Gastrocnemius medialis (tissue), 4 donors: Measurements from ENCODE around the gene NUTM2G. TPM values are rescaled to one million over a fixed set of nuclear protein-coding genes. Genes with fewer than 3 reads are reported as not detected.
"Not testable (repeated sequence)": the region's sequence is repeated elsewhere in the genome, so short reads cannot be mapped to it uniquely, and the experiment has no call there.

Experiments
- ATAC-seq, 2 donors: fragments of 150-250 bp; one replicate each; pipeline ENCODE4 v1.9.1; 2016
- DNase-seq, 2 donors: peaks; one replicate each; pipeline ENCODE4 v3.0.0-alpha.2; 2019
- H3K27ac ChIP-seq, 4 donors: fragments of 200-600 bp; sonication (generic); 1 replicate in 1 of 4; 2 replicates in 3 of 4; pipeline ENCODE4 v1.5.1; 2016 to 2018; ENCODE audit warnings: mild to moderate bottlenecking in 2 of 4, moderate library complexity in 1 of 4
- H3K27me3 ChIP-seq, 3 donors: fragments of 200-600 bp; sonication (generic) in 2 of 3; 1 replicate in 1 of 3; 2 replicates in 2 of 3; pipeline versions ENCODE4 v1.5.1 to v1.6.0; 2016 to 2019; ENCODE audit warnings: mild to moderate bottlenecking in 1 of 3, moderate library complexity in 1 of 3
- H3K36me3 ChIP-seq, 2 donors: fragments of 200-600 bp; sonication (generic) in 1 of 2; one replicate each; pipeline ENCODE4 v1.5.1; 2017 to 2018
- H3K4me1 ChIP-seq, 2 donors: fragments of 200-600 bp; sonication (generic) in 1 of 2; one replicate each; pipeline ENCODE4 v1.5.1; 2016 to 2017; ENCODE audit warnings: mild to moderate bottlenecking in 2 of 2
- H3K4me3 ChIP-seq, 4 donors: fragments of 200-600 bp; sonication (generic) in 3 of 4; 1 replicate in 1 of 4; 2 replicates in 3 of 4; pipeline ENCODE4 v1.5.1; 2016 to 2019; ENCODE audit warnings: mild to moderate bottlenecking in 2 of 4
- H3K9me3 ChIP-seq, 3 donors: fragments of 200-600 bp; sonication (generic) in 2 of 3; 1 replicate in 1 of 3; 2 replicates in 2 of 3; pipeline ENCODE4 v1.5.1; 2016 to 2019
- in situ Hi-C, 4 donors: fragments of 200-750 bp; cut with MboI; loops; one replicate each; pipeline versions ENCODE4 v1.15.0 to v1.8.0; 2017; ENCODE audit warnings: low sequenced_read_pairs in 4 of 4
- intact Hi-C: fragments of 100-400 bp; cut with DNase I; formaldehyde crosslinking; loops from one replicate; pipeline ENCODE4 v1.15.1; 2023; ENCODE audit warnings: low total_unique reads
- total RNA-seq, 4 donors: library from RNA; depleted of rRNA; stranded (reverse); fragments of >200 nt; gene quantifications; one replicate each; pipeline versions ENCODE4 v1.1.0 to v1.2.3, GENCODE V29; 2016

NUTM2G gene
- total RNA-seq, 4 donors from 2014 or later, result not detected

- H3K4me3 ChIP-seq, H3K4me1 ChIP-seq, intact Hi-C loops, DNase-seq, in situ Hi-C loops, H3K27ac ChIP-seq, H3K36me3 ChIP-seq, ATAC-seq, H3K27me3 ChIP-seq, H3K9me3 ChIP-seq: not testable (repeated sequence)
Observed at GRCh38 chr9:96934706-96935105, 6.1 kb downstream of the NUTM2G start.

DNA sequence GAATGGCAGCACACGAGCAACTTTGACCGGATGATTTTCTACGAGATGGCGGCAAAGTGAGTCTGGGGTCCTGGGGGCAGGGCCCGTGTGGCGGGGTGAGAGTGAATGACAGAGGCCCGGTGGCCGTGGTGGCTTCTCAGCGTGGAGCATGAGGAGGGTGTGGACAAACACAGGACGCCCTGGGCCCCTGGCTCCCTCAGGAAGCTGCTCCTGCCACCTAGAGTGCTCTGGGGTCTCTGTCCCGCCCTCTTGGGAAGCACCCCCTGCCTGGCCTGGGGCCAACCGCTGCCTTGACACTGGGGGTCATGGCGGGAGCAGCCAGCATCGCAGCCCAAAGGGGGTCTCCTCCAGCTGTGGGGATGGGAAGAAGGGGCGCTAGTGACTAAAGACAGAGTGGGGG, 6.8 kb downstream of the NUTM2G start:
- H3K27me3 ChIP-seq, intact Hi-C loops, H3K9me3 ChIP-seq, H3K4me3 ChIP-seq, ATAC-seq, H3K36me3 ChIP-seq, H3K4me1 ChIP-seq, in situ Hi-C loops, DNase-seq, H3K27ac ChIP-seq: not testable (repeated sequence)

DNA sequence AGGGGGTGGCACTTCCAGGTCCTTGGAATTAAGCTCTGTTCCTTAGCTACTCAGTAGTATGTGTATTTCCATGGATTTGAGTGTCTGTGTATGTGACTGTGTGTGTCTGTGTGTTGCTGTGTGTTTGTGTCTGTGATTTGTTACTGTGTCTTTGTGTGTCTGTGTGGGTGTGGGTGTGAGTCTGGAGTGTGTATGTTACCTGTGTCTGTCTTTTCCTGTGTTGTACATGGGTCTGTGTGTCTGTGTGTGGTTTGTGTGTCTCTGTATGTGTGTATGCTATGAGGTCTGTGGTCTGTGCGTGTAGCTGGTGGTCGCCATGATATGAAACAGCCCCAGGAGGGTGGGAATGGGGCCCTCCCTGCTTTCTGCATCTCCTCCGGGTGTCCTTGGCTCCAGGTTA, 8.8 kb downstream of the NUTM2G start:
- H3K4me1 ChIP-seq, in situ Hi-C loops, intact Hi-C loops, ATAC-seq, H3K27me3 ChIP-seq, H3K4me3 ChIP-seq, DNase-seq, H3K27ac ChIP-seq, H3K36me3 ChIP-seq, H3K9me3 ChIP-seq: not testable (repeated sequence)

DNA sequence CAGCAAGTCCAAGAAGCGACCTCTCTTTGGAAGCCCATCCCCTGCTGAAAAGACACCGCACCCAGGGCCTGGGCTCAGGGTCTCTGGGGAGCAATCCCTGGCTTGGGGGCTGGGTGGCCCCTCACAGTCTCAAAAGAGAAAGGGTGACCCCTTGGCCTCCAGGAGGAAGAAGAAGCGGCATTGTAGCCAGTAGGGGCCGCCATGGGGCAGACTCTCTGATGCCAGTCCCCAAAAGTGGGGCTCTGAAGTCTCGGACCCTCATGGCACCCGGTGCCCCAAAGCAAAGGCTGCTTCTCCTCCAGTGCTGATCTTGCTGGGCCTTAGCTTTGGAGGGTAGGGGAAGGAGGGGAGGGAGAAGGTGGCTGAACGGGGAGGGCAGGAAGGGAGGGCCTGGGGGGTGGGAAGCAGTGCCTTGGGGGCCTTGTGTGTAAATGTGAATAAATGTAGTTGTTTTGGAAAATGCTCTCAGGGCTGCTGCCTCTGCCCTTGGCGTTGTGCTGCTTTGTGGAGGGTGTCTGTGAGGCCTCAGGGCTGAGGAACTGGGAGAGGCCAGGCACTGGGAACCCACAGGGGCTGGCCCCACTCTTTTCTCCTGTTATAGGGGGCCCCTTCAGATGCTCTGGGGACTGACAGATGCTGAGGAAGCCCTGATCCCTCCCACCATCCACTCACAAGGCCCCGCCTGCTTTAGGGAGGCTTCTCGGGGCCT, 10.5 kb downstream of the NUTM2G start:
- H3K36me3 ChIP-seq, H3K27ac ChIP-seq, H3K9me3 ChIP-seq, H3K4me1 ChIP-seq, DNase-seq, H3K27me3 ChIP-seq, in situ Hi-C loops, H3K4me3 ChIP-seq, intact Hi-C loops, ATAC-seq: not testable (repeated sequence)

DNA sequence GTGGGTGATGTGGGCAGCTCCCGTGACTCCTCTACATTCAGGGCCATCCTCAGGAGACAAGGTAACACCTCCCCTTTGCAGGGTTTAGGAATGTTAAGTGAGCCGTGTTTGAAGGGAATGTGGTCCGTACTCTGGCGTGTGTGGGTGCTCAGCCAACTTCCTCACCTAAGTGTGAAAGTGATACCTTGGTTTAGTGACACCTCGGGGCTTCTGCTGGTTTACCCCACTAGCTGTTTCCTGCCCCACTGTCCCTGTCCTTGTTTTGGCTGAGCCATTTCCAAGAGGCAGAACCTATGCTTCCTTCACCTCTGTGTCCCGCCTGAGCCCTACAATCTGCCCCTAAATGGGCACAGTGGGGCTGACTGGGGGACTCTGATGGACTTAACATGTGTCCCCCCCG, 12.3 kb downstream of the NUTM2G start:
- H3K9me3 ChIP-seq, H3K27ac ChIP-seq, DNase-seq, H3K27me3 ChIP-seq, intact Hi-C loops, ATAC-seq, H3K36me3 ChIP-seq, H3K4me3 ChIP-seq, in situ Hi-C loops, H3K4me1 ChIP-seq: not testable (repeated sequence)

DNA sequence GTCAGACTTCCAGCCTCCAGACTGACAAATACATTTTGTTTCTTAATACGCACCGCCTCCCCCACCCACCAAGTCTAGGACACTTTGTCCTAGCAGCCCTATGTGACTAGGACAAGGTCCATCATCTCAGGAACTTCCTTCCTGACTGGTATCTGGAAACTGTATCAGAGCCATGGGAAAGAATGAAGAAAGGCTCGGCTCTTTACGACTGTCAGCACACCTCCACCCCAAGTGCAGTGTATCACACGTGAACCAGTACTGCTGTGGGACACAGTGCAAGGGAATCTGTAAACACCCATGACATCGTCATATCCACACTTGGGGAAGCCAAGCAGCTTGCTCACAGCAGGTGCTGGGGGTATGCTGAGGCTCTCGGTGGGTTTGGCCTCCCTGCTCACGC, 13.0 kb downstream of the NUTM2G start:
- H3K9me3 ChIP-seq, ATAC-seq, DNase-seq, H3K4me1 ChIP-seq, H3K36me3 ChIP-seq, H3K4me3 ChIP-seq, in situ Hi-C loops, H3K27ac ChIP-seq, H3K27me3 ChIP-seq, intact Hi-C loops: not testable (repeated sequence)

DNA sequence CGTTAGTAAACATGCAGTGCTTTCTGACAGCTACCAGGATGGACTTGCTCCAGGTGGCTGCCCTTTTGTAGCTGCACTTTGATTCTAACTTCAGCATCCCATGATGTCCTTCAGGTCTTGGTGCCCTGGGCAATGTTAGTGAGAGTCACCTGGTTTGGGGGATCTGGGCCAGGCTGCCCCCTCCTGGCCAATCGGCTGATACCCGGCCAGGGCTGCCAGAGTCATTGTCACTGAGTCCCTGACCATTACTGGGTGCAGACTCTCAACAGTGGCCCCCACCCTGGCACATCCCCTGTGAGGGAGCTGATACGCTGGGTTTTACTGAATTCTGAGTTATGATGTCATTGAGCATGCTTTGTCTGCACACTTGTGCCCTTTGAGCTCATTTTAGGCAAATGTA, 13.5 kb downstream of the NUTM2G start:
- in situ Hi-C loops, result not testable (repeated sequence)

GRCh38 chr9:96949346-96949745, 20.7 kb downstream of the NUTM2G start:
- H3K27ac ChIP-seq, H3K27me3 ChIP-seq, ATAC-seq, intact Hi-C loops, H3K4me1 ChIP-seq, H3K9me3 ChIP-seq, DNase-seq, H3K36me3 ChIP-seq, in situ Hi-C loops, H3K4me3 ChIP-seq: not testable (repeated sequence)

More for the DNA sequence above, 13.5 kb downstream of the NUTM2G start:
- H3K4me3 ChIP-seq, intact Hi-C loops, H3K27me3 ChIP-seq, H3K27ac ChIP-seq, DNase-seq, ATAC-seq, H3K9me3 ChIP-seq, H3K4me1 ChIP-seq, H3K36me3 ChIP-seq: not testable (repeated sequence)

GRCh38 chr9:96950539-96950938, 21.9 kb downstream of the NUTM2G start:
- H3K4me3 ChIP-seq, intact Hi-C loops, H3K27ac ChIP-seq, DNase-seq, H3K27me3 ChIP-seq, in situ Hi-C loops, H3K36me3 ChIP-seq, H3K9me3 ChIP-seq, H3K4me1 ChIP-seq, ATAC-seq: not testable (repeated sequence)

- H3K36me3 ChIP-seq, H3K27me3 ChIP-seq, H3K27ac ChIP-seq, H3K9me3 ChIP-seq, H3K4me3 ChIP-seq, in situ Hi-C loops, H3K4me1 ChIP-seq, DNase-seq, intact Hi-C loops, ATAC-seq: not testable (repeated sequence)
Observed at GRCh38 chr9:96967591-96967990, 38.9 kb downstream of the NUTM2G start.

- DNase-seq, H3K36me3 ChIP-seq, H3K27me3 ChIP-seq, H3K4me3 ChIP-seq, in situ Hi-C loops, intact Hi-C loops, H3K4me1 ChIP-seq, H3K9me3 ChIP-seq, H3K27ac ChIP-seq, ATAC-seq: not testable (repeated sequence)
Observed at GRCh38 chr9:96972552-96972951, 43.9 kb downstream of the NUTM2G start.

DNA sequence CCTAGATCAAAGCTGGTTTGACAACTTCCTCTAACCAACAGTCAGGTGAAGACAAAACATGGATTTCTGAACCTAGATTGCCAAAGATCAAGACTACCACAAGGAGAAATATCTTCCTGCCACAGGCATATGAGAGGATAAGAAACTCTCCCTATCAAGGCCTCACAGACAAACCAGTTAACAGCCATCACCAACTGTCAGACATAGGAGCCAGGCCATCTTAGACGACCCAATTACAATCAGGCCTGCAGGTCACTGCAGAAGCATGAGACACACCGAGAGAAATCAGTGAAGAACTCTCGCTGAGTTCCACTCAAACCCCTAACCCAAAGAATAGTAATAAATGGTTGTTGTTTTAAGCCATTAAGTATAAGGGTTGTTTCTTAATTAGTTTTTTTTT, 45.4 kb downstream of the NUTM2G start:
- in situ Hi-C loops, H3K36me3 ChIP-seq, DNase-seq: not testable (repeated sequence)

More for the DNA sequence above, 45.4 kb downstream of the NUTM2G start:
- H3K27ac ChIP-seq, H3K9me3 ChIP-seq, intact Hi-C loops, H3K4me1 ChIP-seq, ATAC-seq, H3K27me3 ChIP-seq, H3K4me3 ChIP-seq: not testable (repeated sequence)
